ENCODE measurements around the gene CSRNP3.

CSRNP3 gene

GRCh38 chr2:165693838-165694237 lies 224.3 kb downstream of the CSRNP3 start:
- TF ChIP-seq ARNT (IDR thresholded peaks at IDR 0.05), result no peak
- TF ChIP-seq NFRKB (IDR thresholded peaks at IDR 0.05), result no peak
- no peak for TF ChIP-seq PKNOX1 (IDR thresholded peaks at IDR 0.05)
- TF ChIP-seq ZNF384 (IDR thresholded peaks at IDR 0.05), result no peak
- no peak for TF ChIP-seq ELF4 (IDR thresholded peaks at IDR 0.05)
- TF ChIP-seq FOXK2 (IDR thresholded peaks at IDR 0.05), result no peak
- TF ChIP-seq L3MBTL2 (conservative IDR thresholded peaks at IDR 0.05), result no peak
- TF ChIP-seq SUZ12 (IDR thresholded peaks at IDR 0.05), result no peak
- TF ChIP-seq BHLHE40 (IDR thresholded peaks at IDR 0.05; ENCODE audit: borderline replicate concordance), result no peak
- TF ChIP-seq TARDBP (IDR thresholded peaks at IDR 0.05), result no peak
- no peak for TF ChIP-seq HDGF (IDR thresholded peaks at IDR 0.05; ENCODE audit: borderline replicate concordance)
- DNase-seq (ENCODE audit: extremely low spot score), result no peak
- ChIA-PET POLR2A (no interaction called here), CTCF (interaction anchor here (0.8 kb wide), 1 partner anchor 677 kb away, joined by 3 read pairs; no protein-coding TSS in a partner anchor)

GRCh38 chr2:165697748-165698443 lies 228.4 kb downstream of the CSRNP3 start:
- DNase-seq (ENCODE audit: extremely low spot score), result no peak
- ChIA-PET POLR2A (no interaction called here), CTCF (interaction anchor here (1.1 kb wide), 1 partner anchor 30 kb away, joined by 3 read pairs; no protein-coding TSS in a partner anchor)
- TF ChIP-seq LEF1 (IDR thresholded peaks at IDR 0.05; ENCODE audit: borderline replicate concordance), result no peak
- TF ChIP-seq FOXK2 (IDR thresholded peaks at IDR 0.05), result no peak
- no peak for TF ChIP-seq FOXM1 (IDR thresholded peaks at IDR 0.05; ENCODE audit: borderline replicate concordance)
- TF ChIP-seq PKNOX1 (IDR thresholded peaks at IDR 0.05), result no peak
- no peak for TF ChIP-seq SUZ12 (IDR thresholded peaks at IDR 0.05)
- no peak for TF ChIP-seq NFRKB (IDR thresholded peaks at IDR 0.05)
- TF ChIP-seq TARDBP (IDR thresholded peaks at IDR 0.05), result no peak
- no peak for TF ChIP-seq ELF4 (IDR thresholded peaks at IDR 0.05)
- no peak for TF ChIP-seq BHLHE40 (IDR thresholded peaks at IDR 0.05; ENCODE audit: borderline replicate concordance)
- TF ChIP-seq L3MBTL2 (conservative IDR thresholded peaks at IDR 0.05), result no peak
- no peak for TF ChIP-seq CTBP1 (IDR thresholded peaks at IDR 0.05; ENCODE audit: borderline replicate concordance)
- no peak for TF ChIP-seq ARNT (IDR thresholded peaks at IDR 0.05)
- TF ChIP-seq FOXA1 (IDR thresholded peaks at IDR 0.05), result no peak
- TF ChIP-seq HDGF (IDR thresholded peaks at IDR 0.05; ENCODE audit: borderline replicate concordance), result no peak
- TF ChIP-seq ZNF384 (IDR thresholded peaks at IDR 0.05), result no peak
- TF ChIP-seq SP1 (IDR thresholded peaks at IDR 0.05), result no peak

- TF ChIP-seq LEF1 (IDR thresholded peaks at IDR 0.05; ENCODE audit: borderline replicate concordance), result no peak
- TF ChIP-seq CTBP1 (IDR thresholded peaks at IDR 0.05; ENCODE audit: borderline replicate concordance), result no peak
- TF ChIP-seq BHLHE40 (IDR thresholded peaks at IDR 0.05; ENCODE audit: borderline replicate concordance), result no peak
- TF ChIP-seq FOXM1 (IDR thresholded peaks at IDR 0.05; ENCODE audit: borderline replicate concordance), result no peak
- no peak for TF ChIP-seq ZNF384 (IDR thresholded peaks at IDR 0.05)
- no peak for TF ChIP-seq ELF4 (IDR thresholded peaks at IDR 0.05)
- no peak for TF ChIP-seq SP1 (IDR thresholded peaks at IDR 0.05)
- TF ChIP-seq NFRKB (IDR thresholded peaks at IDR 0.05), result no peak
- no peak for TF ChIP-seq FOXK2 (IDR thresholded peaks at IDR 0.05)
- TF ChIP-seq TARDBP (IDR thresholded peaks at IDR 0.05), result no peak
- TF ChIP-seq ARNT (IDR thresholded peaks at IDR 0.05), result no peak
- TF ChIP-seq FOXA1 (IDR thresholded peaks at IDR 0.05), result no peak
- no peak for TF ChIP-seq L3MBTL2 (conservative IDR thresholded peaks at IDR 0.05)
- no peak for TF ChIP-seq HDGF (IDR thresholded peaks at IDR 0.05; ENCODE audit: borderline replicate concordance)
- TF ChIP-seq SUZ12 (IDR thresholded peaks at IDR 0.05), result no peak
- TF ChIP-seq PKNOX1 (IDR thresholded peaks at IDR 0.05), result no peak
- DNase-seq (ENCODE audit: extremely low spot score), result peak; percentile 62
- ChIA-PET CTCF (interaction anchor here (1.1 kb wide), 1 partner anchor 30 kb away, joined by 3 read pairs; no protein-coding TSS in a partner anchor), POLR2A (no interaction called here)
Observed at GRCh38 chr2:165698444-165698884, 229.0 kb downstream of the CSRNP3 start.

GRCh38 chr2:165699946-165700345 lies 230.4 kb downstream of the CSRNP3 start:
- CTCF ChIA-PET, result interaction anchor here (0.6 kb wide), 1 partner anchor 294 kb away, joined by 4 read pairs; no protein-coding TSS in a partner anchor
- no peak for DNase-seq (ENCODE audit: extremely low spot score)
- no peak for TF ChIP-seq LEF1 (IDR thresholded peaks at IDR 0.05; ENCODE audit: borderline replicate concordance)
- no peak for TF ChIP-seq ELF4 (IDR thresholded peaks at IDR 0.05)
- no peak for TF ChIP-seq TARDBP (IDR thresholded peaks at IDR 0.05)
- no peak for TF ChIP-seq SUZ12 (IDR thresholded peaks at IDR 0.05)
- no peak for TF ChIP-seq FOXK2 (IDR thresholded peaks at IDR 0.05)
- TF ChIP-seq ARNT (IDR thresholded peaks at IDR 0.05), result no peak
- TF ChIP-seq L3MBTL2 (conservative IDR thresholded peaks at IDR 0.05), result no peak
- no peak for TF ChIP-seq ZNF384 (IDR thresholded peaks at IDR 0.05)
- no peak for TF ChIP-seq CTBP1 (IDR thresholded peaks at IDR 0.05; ENCODE audit: borderline replicate concordance)
- no peak for TF ChIP-seq BHLHE40 (IDR thresholded peaks at IDR 0.05; ENCODE audit: borderline replicate concordance)
- TF ChIP-seq FOXA1 (IDR thresholded peaks at IDR 0.05), result no peak
- no peak for TF ChIP-seq SP1 (IDR thresholded peaks at IDR 0.05)
- TF ChIP-seq PKNOX1 (IDR thresholded peaks at IDR 0.05), result no peak
- POLR2A ChIA-PET, result interaction anchor here (0.5 to 1.5 kb wide), 2 partner anchors 126 to 260 kb away, joined by 3 read pairs; no protein-coding TSS in a partner anchor

- CTCF ChIA-PET, result no interaction called here
- DNase-seq (ENCODE audit: extremely low spot score), result no peak
- POLR2A ChIA-PET, result interaction anchor here (0.5 to 1.5 kb wide), 2 partner anchors 127 to 260 kb away, joined by 3 read pairs; no protein-coding TSS in a partner anchor
- TF ChIP-seq FOXA1 (IDR thresholded peaks at IDR 0.05) (no peak), ELF4 (IDR thresholded peaks at IDR 0.05) (no peak), SP1 (IDR thresholded peaks at IDR 0.05) (no peak), NFRKB (IDR thresholded peaks at IDR 0.05) (no peak), PKNOX1 (IDR thresholded peaks at IDR 0.05) (no peak)
Observed at GRCh38 chr2:165700531-165700930, 231.0 kb downstream of the CSRNP3 start.

All from HEK293T (cell line).